ENCODE data around the gene IGFBP7.
"Not testable (repeated sequence)": the region's sequence is repeated elsewhere in the genome, so short reads cannot be mapped to it uniquely, and the experiment has no call there.

IGFBP7 gene

GRCh38 chr4:57053508-57053907, 56.7 kb downstream of the IGFBP7 start:
- no peak for TF ChIP-seq CTCF (conservative IDR thresholded peaks at IDR 0.05; ENCODE audit: low read depth, low read length)
- Histone ChIP-seq H3K36me3 (ENCODE audit: insufficient read depth) (no peaks in the 10 kb centered on the region), H3K4me3 (IDR thresholded peaks at IDR 0.05; ENCODE audit: insufficient read depth, low read depth, low read length) (no peak overlapping the region), H3K79me2 (ENCODE audit: insufficient read depth, low read depth) (no peaks in the 10 kb centered on the region), H3K4me1 (ENCODE audit: low read depth, poor library complexity, severe bottlenecking) (no peaks in the 10 kb centered on the region), H3K9ac (no peak overlapping the region), H3K4me2 (no peak overlapping the region), H3K27me3 (ENCODE audit: insufficient read depth, low read depth) (no peaks in the 10 kb centered on the region), H2AFZ (ENCODE audit: low read depth) (no peak overlapping the region), H4K20me1 (ENCODE audit: insufficient read depth) (no peaks in the 10 kb centered on the region), H3K27ac (no peak overlapping the region)

GRCh38 chr4:57051524-57051923, 58.7 kb downstream of the IGFBP7 start:
- no peak overlapping the region for H3K27ac ChIP-seq
- no peak for TF ChIP-seq CTCF (conservative IDR thresholded peaks at IDR 0.05; ENCODE audit: low read depth, low read length)

GRCh38 chr4:57051095-57051494, 59.1 kb downstream of the IGFBP7 start:
- no peak overlapping the region for H3K4me3 ChIP-seq (IDR thresholded peaks at IDR 0.05; ENCODE audit: insufficient read depth, low read depth, low read length)
- H3K27me3 ChIP-seq (ENCODE audit: insufficient read depth, low read depth), result no peaks in the 10 kb centered on the region
- no peaks in the 10 kb centered on the region for H3K79me2 ChIP-seq (ENCODE audit: insufficient read depth, low read depth)
- H3K4me1 ChIP-seq (ENCODE audit: low read depth, poor library complexity, severe bottlenecking), result no peaks in the 10 kb centered on the region
- no peaks in the 10 kb centered on the region for H4K20me1 ChIP-seq (ENCODE audit: insufficient read depth)
- no peak overlapping the region for H3K9ac ChIP-seq
- no peak for TF ChIP-seq CTCF (conservative IDR thresholded peaks at IDR 0.05; ENCODE audit: low read depth, low read length)
- no peaks in the 10 kb centered on the region for H3K36me3 ChIP-seq (ENCODE audit: insufficient read depth)
- H2AFZ ChIP-seq (ENCODE audit: low read depth), result no peak overlapping the region
- no peak overlapping the region for H3K4me2 ChIP-seq
- no peak overlapping the region for H3K27ac ChIP-seq

More at GRCh38 chr4:57051524-57051923, 58.7 kb downstream of the IGFBP7 start:
- Histone ChIP-seq H3K79me2 (ENCODE audit: insufficient read depth, low read depth) (no peaks in the 10 kb centered on the region), H3K9ac (no peak overlapping the region), H2AFZ (ENCODE audit: low read depth) (no peak overlapping the region), H3K36me3 (ENCODE audit: insufficient read depth) (no peaks in the 10 kb centered on the region), H3K27me3 (ENCODE audit: insufficient read depth, low read depth) (no peaks in the 10 kb centered on the region), H4K20me1 (ENCODE audit: insufficient read depth) (no peaks in the 10 kb centered on the region), H3K4me1 (ENCODE audit: low read depth, poor library complexity, severe bottlenecking) (no peaks in the 10 kb centered on the region), H3K4me2 (no peak overlapping the region), H3K4me3 (IDR thresholded peaks at IDR 0.05; ENCODE audit: insufficient read depth, low read depth, low read length) (no peak overlapping the region)

GRCh38 chr4:57048590-57049304, 61.4 kb downstream of the IGFBP7 start:
- no peak for TF ChIP-seq CTCF (conservative IDR thresholded peaks at IDR 0.05; ENCODE audit: low read depth, low read length)
- Histone ChIP-seq H3K4me3 (IDR thresholded peaks at IDR 0.05; ENCODE audit: insufficient read depth, low read depth, low read length) (no peak overlapping the region), H3K9ac (no peak overlapping the region), H4K20me1 (ENCODE audit: insufficient read depth) (no peaks in the 10 kb centered on the region), H3K27ac (no peak overlapping the region), H3K4me2 (no peak overlapping the region), H2AFZ (ENCODE audit: low read depth) (no peak overlapping the region), H3K4me1 (ENCODE audit: low read depth, poor library complexity, severe bottlenecking) (no peaks in the 10 kb centered on the region), H3K79me2 (ENCODE audit: insufficient read depth, low read depth) (no peaks in the 10 kb centered on the region), H3K27me3 (ENCODE audit: insufficient read depth, low read depth) (no peaks in the 10 kb centered on the region), H3K36me3 (ENCODE audit: insufficient read depth) (no peaks in the 10 kb centered on the region)

- not testable (repeated sequence) for H3K4me1 ChIP-seq (ENCODE audit: low read depth, poor library complexity, severe bottlenecking); H3K9ac ChIP-seq; H3K4me3 ChIP-seq (IDR thresholded peaks at IDR 0.05; ENCODE audit: insufficient read depth, low read depth, low read length); H3K4me2 ChIP-seq; H3K36me3 ChIP-seq (ENCODE audit: insufficient read depth); H3K79me2 ChIP-seq (ENCODE audit: insufficient read depth, low read depth); H4K20me1 ChIP-seq (ENCODE audit: insufficient read depth); H2AFZ ChIP-seq (ENCODE audit: low read depth); H3K27ac ChIP-seq; H3K27me3 ChIP-seq (ENCODE audit: insufficient read depth, low read depth)
Observed at GRCh38 chr4:57047046-57047445, 63.1 kb downstream of the IGFBP7 start.
